Keratinocyte (primary cell): ENCODE measurements around the gene RNF166.

Experiments used
- CTCF ChIP-seq, 3 experiments: IDR thresholded peaks in 1 of 3; conservative IDR thresholded peaks in 1 of 3; optimal IDR thresholded peaks in 1 of 3; 2 replicates in 2 of 3; 3 replicates in 1 of 3; pipeline versions ENCODE3 to v1.5.1; 2011; ENCODE audit warnings: low read length in 3 of 3, mild to moderate bottlenecking in 3 of 3, moderate library complexity in 2 of 3, control low read depth in 1 of 3, inconsistent platforms in 1 of 3; ENCODE audit not compliant: insufficient read depth in 2 of 3; ENCODE audit errors: extremely low read depth in 1 of 3
- EZH2 ChIP-seq: IDR thresholded peaks from one replicate; pipeline ENCODE4 v1.6.1; 2012; ENCODE audit warnings: inconsistent platforms, mild to moderate bottlenecking, low read length, moderate library complexity

DNA sequence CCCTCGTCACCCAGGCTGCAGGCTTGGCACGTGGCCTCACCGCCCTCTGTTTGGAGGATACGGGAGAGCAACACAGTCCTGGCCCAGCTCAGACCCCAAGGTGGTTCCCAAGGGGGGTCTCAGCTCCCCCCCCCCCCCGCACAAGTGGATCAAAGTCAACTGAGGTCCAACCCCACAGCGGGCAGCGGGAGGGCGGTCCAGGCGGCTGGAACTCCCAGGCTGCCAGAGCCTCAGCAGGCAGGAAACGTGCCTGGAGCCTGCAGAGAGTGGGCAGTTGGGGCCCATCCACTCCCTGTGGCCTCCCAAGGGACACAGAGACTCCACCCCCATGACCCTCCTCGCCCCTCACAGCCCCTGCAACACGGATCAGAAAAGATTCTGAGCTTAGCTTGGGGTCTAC lies 42.2 kb upstream of the RNF166 start:
- TF ChIP-seq CTCF (optimal IDR thresholded peaks at IDR 0.05 in 1 of 3, IDR thresholded peaks at IDR 0.05 in 1 of 3, conservative IDR thresholded peaks at IDR 0.05 in 1 of 3; ENCODE audit: extremely low read depth in 1 of 3, insufficient read depth in 2 of 3, low read length in 3 of 3) (no peak), EZH2 (no peak)
